Caki2 (cell line): ENCODE results near the gene DLG5. TPM values are rescaled to one million over a fixed set of nuclear protein-coding genes. Genes with fewer than 3 reads are reported as not detected.

Experiments
- DNase-seq: peaks from one replicate; pipeline ENCODE4 v3.0.0-alpha.2; 2015; ENCODE audit warnings: low read depth
- in situ Hi-C: cut with HindIII; loops from 2 replicates; pipeline ENCODE4 v1.10.0; 2016; ENCODE audit warnings: low sequenced_read_pairs, low pct_unique_long_range_greater_than_20kb, mixed read lengths
- total RNA-seq: library from RNA; depleted of rRNA; stranded (reverse); fragments of >200 nt; shearing (Covaris generic); gene quantifications from 2 replicates; pipeline ENCODE4 v1.2.3, GENCODE V29; 2014; ENCODE audit warnings: low replicate concordance

The DLG5 gene
- total RNA-seq, 1 experiment from 2014 or later, result 21.2 TPM

GRCh38 chr10:77862595-77862994, 64.0 kb downstream of the DLG5 start:
- in situ Hi-C loops, result no loop called here
- DNase-seq, result no peak

GRCh38 chr10:77861366-77861765, 65.2 kb downstream of the DLG5 start:
- in situ Hi-C loops, result no loop called here
- no peak for DNase-seq

- in situ Hi-C loops, result no loop called here
Observed at GRCh38 chr10:77859865-77860282, 66.7 kb downstream of the DLG5 start.

GRCh38 chr10:77859200-77859864, 67.2 kb downstream of the DLG5 start:
- no peak for DNase-seq
- in situ Hi-C loops, result no loop called here

More at GRCh38 chr10:77859865-77860282, 66.7 kb downstream of the DLG5 start:
- DNase-seq, result no peak

- no peak for DNase-seq
- in situ Hi-C loops, result no loop called here
Observed at GRCh38 chr10:77857272-77857671, 69.3 kb downstream of the DLG5 start.

GRCh38 chr10:77856566-77856965, 70.0 kb downstream of the DLG5 start:
- DNase-seq, result no peak
- in situ Hi-C loops, result no loop called here

- DNase-seq, result no peak
- in situ Hi-C loops, result no loop called here
Observed at GRCh38 chr10:77855404-77856155, 71.0 kb downstream of the DLG5 start.

- in situ Hi-C loops, result no loop called here
- DNase-seq, result no peak
Observed at GRCh38 chr10:77854115-77854514, 72.4 kb downstream of the DLG5 start.

- in situ Hi-C loops, result no loop called here
- no peak for DNase-seq
Observed at GRCh38 chr10:77853256-77853655, 73.3 kb downstream of the DLG5 start.

GRCh38 chr10:77850620-77851231, 75.8 kb downstream of the DLG5 start:
- in situ Hi-C loops, result no loop called here
- no peak for DNase-seq

GRCh38 chr10:77849039-77849664, 77.4 kb downstream of the DLG5 start:
- in situ Hi-C loops, result no loop called here
- DNase-seq, result no peak

- in situ Hi-C loops, result no loop called here
- peak; percentile 64 for DNase-seq
Observed at GRCh38 chr10:77846718-77847311, 79.7 kb downstream of the DLG5 start.

- in situ Hi-C loops, result no loop called here
- DNase-seq, result no peak
Observed at GRCh38 chr10:77845451-77845850, 81.1 kb downstream of the DLG5 start.

- in situ Hi-C loops, result no loop called here
- DNase-seq, result peak; percentile 27
Observed at GRCh38 chr10:77844713-77845445, 81.7 kb downstream of the DLG5 start.

GRCh38 chr10:77844177-77844576, 82.4 kb downstream of the DLG5 start:
- in situ Hi-C loops, result no loop called here
- no peak for DNase-seq

- no peak for DNase-seq
- in situ Hi-C loops, result no loop called here
Observed at GRCh38 chr10:77843264-77843663, 83.3 kb downstream of the DLG5 start.

- in situ Hi-C loops, result no loop called here
- no peak for DNase-seq
Observed at GRCh38 chr10:77842652-77843212, 83.8 kb downstream of the DLG5 start.
